GM21723 (cell line): Measurements from ENCODE around the gene HMG20A.
A peak's percentile ranks its signal among the peaks of the same experiment; 100 is the strongest.

Source experiments
- ATAC-seq: cut with Tn5 transposase; IDR thresholded peaks from one replicate; pipeline ENCODE4 v1.9.1; 2021; ENCODE audit warnings: mild to moderate bottlenecking, moderate library complexity; ENCODE audit not compliant: unreplicated experiment

HMG20A gene

DNA sequence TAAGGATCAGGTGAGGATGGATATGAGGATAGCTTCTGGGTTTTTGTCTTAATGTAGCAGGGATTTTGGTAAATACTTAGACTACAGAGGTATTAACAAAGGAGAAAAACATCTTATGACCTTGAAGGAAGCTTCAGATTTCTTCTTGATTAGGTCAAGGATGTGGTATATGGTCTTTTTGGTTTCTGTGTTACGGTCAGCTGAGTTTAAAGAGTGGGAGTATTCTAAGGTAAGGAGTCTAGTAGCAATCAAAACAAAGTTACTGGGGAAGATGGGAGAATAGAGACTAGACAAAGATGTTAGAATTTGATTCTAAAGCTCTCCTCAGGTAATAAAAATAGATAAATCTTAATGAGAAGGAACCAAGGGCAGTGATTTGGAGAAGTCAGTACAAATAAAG is 6.2 kb downstream of the HMG20A start:
- ATAC-seq, result no peak

DNA sequence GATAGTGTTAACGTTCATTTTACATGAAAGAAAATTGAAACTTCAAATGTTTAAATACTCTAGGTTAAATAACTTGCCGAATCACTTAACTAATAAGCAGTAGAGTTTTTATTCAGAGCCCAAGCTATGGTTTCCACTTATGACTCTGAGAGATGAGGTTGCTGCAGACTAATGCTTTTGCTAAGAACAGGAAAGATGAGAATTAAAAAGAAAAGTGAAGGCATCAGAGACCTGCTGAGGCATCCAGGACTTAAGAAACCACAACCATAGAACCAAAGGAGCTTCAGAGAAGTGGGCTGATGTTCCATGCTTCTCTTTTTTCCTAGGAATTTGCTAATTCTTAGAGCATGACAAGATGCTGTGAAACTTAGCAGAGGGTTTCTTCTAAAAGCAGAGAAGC is 9.5 kb downstream of the HMG20A start:
- no peak for ATAC-seq

DNA sequence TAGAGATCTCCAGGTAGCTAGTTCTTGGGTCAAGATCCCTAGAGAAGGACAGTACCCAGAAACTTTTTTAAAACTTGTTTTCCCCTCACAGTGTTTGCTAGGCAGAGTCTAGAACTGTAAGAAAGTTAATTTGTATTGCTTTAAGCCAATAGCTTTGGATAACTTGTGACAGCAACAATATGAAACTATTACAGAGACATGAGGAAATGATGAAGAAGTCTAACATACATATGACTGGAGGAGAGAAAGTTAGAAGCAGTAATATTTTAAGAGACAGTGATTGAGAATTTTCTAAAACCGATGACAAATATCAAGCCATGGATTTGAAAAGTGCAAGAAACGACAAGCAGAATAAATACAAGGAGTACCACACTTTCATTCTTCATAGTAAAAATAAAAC is 10.0 kb downstream of the HMG20A start:
- no peak for ATAC-seq

DNA sequence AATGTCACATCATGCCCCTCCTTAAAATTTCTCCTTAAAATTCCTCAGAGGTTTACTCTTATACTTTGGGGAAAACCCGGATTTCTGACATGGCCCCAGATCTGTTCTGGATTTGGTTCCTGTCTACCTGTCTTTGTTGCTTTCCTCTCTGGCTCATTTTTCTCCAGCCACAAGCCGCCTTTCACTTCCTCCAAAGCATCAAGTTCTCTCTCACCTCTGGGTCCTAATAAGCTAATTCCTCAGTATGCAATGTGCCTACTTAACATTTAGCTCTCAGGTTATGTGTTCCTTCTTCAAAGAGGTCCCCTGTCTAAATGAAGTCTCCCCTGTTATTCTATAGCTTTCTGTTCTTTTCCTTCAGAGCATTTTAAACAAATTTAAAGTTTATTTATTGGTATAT is 16.1 kb downstream of the HMG20A start:
- ATAC-seq, result no peak

DNA sequence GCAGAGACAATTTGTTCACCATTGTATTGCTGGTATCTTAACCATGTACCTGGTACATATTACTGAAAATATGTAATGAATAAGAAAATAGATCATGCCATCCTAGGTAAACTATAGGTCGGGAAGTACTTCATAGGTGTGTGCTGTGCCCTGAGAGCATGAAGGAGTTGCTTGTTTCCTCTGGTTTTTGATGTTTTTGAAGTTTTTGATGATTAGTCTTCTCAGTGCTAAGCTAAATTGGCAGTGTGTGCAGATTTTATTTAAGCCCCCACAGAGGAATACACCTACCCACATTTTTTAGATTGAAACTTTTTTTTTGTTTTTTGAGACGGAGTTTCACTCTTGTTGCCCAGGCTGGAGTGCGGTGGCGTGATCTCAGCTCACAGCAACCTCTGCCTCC is 16.6 kb downstream of the HMG20A start:
- no peak for ATAC-seq

DNA sequence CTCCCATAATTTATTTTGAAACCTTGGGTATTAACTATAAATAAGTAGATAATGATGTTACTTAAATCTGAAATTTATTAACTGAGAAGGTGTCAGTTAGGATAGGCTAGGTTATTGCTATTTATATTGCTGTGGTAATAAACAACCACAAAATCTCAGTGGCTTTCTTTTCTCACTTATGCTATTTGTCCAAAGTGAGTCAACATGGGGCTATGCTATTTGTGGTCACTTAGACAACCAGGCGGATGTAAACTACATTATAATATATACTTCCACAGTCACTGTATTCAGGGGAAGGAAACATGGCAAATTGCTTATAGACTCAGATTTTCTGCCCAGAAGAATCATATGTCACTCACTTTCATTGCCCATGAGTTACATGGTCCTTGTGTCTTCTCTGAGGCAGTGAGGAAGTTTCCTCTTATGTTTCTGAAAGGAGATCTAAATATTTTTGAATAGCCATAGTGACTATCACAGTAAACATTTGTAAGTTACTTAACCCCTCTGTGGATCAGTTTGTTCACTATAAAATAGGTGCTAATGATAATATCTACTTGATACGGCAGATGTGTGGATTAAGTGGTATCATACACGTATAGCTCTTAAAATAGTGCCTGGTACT is 19.8 kb downstream of the HMG20A start:
- ATAC-seq, result peak; percentile 91

DNA sequence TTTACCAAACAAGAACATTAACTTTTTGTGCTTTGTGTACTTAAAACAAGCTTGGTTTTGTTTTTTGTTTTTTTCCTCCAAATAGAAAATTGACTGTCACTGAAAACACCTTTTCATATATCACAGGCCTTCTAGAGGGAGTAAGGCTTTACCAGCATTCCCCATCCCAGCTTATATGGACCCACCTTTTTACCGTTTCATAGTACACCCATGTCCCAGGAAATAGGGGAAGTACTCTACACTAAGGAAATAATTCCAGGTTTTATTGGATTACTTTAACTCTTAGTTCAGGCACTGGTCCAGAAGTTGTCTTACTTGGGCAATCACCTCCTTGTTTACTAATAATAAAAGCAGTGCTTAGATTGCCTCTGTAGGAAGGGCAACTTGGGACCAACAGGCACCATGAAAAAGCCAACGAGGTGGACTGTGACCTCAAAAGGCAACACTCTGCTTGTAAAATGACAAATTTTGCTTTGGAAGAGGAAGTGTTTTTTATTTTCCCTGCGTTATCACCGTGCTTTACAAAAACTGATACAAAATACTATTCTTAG is 26.2 kb downstream of the HMG20A start:
- no peak for ATAC-seq

DNA sequence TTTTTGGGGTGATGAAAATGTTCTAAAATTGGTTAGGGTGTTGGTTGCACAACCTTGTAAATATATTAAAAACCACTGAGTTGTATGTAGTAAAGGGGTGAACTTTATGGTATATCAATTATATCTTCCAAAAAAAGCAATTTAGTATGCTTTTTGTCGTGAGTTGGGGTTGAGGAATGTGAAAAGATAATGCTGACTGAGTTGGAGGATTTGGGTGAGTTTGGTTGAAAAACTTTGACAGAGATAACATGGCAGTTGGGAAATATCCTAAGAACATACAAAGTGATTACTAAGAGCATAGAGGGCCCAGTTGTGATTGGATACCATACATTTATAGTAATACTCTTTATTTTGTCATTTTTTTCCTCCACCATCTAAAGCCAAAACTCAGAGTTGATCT is 33.6 kb downstream of the HMG20A start:
- no peak for ATAC-seq

DNA sequence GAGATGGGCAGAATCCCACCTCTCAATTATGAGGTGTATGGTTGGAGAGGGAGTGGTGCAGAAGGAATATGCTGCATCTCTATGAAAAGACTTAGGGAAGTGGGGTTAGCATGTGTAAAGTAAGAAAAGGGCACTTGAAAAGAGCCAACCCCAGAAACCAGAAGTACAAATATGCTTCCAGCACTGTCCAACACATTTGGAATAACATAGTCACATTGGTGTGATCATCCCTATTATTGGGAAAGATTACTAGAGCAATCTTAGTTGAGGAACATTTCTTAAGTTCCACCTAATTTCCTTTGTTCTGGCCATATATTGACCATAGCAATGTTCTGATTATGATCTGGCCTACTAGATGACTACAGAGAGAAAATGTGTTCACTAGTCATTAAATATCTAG is 34.3 kb downstream of the HMG20A start:
- ATAC-seq, result no peak

DNA sequence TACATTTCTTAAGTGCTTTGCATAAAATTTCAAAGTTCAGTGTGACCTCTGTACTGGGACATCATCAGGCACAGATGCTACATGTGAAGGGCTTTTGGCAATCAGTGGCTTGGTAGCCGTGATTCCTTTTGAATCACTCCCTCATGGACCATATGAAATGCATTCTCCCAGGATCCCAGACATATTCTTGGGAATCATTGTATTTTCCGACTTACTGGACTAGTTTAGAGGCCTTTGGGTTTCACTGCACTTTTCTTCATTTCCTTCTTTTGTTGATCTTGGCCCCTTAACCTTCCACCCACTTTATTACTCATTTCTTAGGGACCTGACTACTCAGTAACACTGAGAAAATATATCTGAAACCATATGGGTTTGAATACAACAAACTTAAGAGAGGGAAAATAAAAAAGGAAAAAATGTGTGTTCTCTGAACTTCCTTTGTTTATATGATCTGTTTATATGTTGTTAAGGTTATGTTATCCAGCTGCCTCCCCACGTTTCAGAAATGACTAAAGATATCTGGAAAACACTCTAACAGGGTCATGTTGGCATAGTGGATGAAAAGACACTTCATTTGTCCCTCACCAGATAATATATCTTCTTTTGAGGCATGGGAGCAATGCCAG is 35.1 kb downstream of the HMG20A start:
- no peak for ATAC-seq

DNA sequence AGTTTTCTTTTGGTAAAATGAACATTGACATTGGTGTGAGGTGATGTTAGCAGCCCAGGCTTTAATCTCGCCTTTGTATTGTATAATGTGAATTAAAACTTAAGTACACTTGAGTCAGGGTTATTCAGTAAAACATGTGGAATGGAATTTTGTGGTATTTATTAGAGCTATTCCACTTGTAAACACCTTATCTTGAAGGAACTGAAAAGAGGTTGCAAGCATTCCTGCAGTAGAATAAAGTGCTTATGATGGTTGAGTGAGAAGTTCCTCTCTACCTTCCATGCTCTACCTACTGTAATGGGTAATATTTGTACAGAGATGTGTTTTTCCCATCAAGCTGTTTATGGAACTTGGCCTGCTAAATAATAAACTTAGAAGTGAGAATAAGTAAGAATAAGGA is 36.1 kb downstream of the HMG20A start:
- no peak for ATAC-seq

DNA sequence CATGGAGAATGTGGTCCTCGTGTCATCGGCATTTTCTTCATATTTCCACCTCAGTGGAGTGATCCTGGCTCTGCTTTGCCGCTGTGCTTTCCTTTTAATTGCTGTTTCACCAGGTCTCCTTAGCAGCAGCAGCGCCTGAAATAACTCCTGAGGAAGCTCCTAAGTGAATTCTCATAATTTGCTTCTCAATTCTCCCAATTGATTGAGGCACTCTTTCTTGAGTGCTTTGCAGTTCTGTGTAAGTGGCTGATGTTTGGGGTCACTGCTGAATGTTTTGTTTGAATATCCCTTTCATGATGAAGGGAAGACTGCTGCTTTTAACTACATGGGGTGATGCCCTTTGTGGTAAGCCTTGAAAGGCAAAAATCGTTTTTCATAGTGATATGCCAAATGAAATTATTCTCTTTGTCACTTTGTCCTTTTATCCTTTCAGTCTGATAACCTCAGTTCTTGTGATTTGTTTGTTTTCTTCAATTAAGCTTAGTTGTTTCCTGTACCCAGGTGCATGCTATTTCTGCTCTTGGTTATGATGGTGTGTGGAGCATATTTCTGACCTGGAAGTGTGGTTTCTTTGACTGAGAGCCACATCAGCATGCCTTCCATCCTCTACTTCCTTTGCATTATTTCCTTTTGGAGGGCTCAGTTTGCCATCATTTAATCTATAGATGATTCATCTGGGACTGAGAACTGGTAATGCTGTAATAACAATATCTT is 36.7 kb downstream of the HMG20A start:
- ATAC-seq, result no peak

DNA sequence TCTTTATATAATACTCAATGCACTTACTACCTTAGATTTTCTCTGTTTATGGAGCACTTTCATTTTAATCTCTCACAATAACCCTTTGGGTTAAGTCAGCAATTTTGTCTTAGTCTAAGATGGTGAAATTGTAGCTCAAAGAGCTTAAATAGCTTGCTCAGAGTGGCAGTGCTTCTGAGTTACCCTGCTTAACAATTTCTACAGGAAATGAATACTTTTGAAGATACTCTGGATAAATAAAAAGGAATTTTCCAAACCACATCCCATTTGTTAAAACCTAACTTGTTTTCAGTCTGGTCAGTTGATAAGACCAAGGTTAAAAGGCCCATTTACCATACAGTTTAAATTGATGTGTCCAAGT is 37.2 kb downstream of the HMG20A start:
- ATAC-seq, result no peak

DNA sequence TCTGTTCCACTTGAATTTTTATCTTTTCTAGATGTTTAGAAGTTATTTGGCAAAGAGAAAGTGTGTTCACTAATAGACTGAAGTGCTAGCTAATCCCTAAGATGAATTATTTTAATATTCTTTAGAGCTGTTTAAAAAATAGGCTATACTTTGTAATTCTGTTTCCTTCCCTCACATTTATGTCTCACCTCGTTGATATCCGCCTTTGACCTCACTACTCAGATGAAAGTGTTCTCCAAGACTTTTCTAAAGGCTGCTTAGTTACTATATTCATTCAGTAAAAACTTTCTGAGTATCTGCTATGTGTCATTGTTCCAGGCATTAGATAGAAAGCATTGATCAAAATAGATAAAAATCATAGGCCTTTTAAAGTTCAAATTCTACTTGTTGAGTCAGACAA is 38.3 kb downstream of the HMG20A start:
- no peak for ATAC-seq

DNA sequence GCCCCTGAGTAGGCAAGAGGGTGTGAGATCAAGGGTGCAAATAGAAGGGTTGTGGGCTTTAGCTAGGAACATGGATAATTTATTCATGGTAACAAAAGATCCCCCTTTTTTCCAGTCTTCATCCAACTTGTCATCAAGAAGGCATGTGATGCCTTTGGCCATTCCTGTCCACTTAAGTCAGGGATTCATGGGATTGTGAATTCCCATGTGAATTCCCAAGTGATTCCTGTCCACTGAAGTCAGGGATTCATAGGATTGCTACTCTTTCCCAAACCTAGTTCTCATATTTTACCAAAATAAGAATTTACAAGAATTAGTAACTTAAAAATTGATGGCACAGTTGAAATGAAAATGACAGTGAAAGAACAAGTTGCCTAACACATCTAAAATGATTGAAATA is 40.8 kb downstream of the HMG20A start:
- no peak for ATAC-seq

DNA sequence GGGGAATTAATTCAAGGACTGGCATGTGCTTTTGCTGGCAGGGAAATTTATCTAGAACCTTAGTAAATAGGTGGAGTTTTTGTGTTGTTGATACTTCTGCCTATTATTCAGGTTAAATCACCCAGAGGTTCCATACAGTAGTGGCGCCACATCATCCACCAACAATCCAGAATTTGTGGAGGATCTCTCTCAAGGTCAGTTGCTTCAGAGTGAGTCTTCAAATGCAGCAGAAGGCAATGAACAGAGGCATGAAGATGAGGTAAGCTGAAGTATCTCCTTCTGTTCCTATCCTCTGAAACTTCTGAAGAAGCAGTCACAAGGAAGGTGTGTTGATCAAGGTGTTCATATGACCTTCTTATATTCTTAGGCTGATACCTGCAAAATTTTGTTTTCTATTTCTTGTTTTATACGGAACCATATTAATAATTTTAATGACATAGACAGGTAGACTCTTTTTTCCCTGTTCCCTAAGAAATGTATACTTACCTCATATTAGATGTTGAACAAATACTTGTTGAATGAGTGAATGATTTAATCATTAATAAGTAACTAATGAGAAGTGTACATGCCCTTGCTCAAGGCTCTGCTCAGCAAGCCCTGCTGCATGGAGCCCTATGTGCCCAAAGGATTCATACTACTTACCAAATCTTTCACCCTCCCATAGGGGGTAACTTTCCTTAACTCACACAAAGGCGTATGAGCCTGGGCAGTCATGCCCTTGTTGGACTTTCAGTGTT is 43.6 kb downstream of the HMG20A start:
- no peak for ATAC-seq

DNA sequence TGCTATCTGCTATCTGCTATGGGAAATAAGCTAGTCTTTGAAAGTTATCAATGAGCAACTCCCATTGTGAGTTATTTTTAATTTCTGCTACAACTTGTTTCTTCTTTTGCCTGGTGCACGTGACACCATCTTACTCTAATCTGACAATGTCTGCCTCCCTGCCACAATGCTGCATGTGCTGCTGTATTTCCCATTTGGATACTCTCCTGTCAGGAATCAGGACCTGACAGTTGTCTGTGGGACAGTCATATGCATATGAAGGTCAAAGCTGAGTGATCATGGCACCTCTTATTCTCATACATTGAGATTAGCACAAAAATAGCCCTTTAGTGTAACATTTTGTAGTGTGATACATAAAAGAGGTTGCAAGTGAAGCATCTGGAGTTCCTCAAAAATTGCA is 45.8 kb downstream of the HMG20A start:
- ATAC-seq, result no peak

DNA sequence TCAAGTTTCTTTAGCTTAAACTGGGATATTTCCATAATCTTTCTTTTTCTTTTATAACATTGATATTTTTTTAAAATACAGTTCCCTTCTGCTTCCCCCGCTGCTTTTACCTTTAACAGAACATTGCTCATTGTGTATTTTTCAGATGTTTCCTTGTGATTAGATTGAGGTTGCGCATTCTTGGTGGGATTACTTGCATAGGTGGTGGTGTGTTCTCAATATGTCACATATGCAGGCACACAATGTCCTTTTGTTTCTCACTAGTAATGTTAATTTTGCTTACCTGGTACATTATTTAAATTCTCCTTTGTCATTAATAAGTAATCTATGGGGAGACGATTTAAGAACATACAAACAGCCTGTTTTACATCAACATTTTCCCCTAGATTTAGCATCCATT is 48.2 kb downstream of the HMG20A start:
- no peak for ATAC-seq

DNA sequence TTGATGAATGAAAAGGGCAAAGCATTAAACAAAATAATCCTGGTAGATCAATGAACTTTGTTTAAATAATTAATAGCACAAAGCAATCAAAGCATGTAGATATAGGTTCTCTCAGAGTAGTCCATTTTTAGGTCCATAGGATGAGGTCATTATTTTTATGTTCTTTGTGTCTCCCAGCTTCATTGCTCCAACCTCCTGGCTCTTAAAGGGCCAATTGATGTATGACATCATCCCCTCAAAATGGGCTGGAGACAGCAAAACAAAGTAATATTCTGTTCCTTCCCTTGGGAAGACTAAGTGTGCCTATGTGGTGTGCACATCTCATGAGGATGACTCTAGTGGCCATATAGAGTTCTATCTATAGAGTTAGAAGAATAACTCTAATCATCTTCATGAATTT is 49.5 kb downstream of the HMG20A start:
- no peak for ATAC-seq

DNA sequence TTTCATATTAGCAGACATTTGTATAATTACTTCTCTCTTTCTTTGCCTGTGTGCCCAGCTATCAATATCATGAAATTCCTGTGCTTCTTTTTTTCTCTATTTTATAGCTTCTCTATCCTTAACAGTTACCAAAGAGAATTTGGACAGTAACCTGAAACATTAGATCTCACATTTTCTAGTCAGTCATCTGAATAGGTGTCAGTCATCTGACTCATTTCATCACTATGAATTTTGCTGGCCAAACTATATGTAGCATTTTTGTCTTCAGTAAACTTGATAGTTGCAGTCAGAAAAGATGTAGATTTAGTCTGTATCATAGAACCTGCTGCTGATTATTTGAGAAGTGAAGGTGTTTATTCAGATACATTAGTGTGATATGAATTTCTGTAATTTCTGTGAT is 52.6 kb downstream of the HMG20A start:
- no peak for ATAC-seq

DNA sequence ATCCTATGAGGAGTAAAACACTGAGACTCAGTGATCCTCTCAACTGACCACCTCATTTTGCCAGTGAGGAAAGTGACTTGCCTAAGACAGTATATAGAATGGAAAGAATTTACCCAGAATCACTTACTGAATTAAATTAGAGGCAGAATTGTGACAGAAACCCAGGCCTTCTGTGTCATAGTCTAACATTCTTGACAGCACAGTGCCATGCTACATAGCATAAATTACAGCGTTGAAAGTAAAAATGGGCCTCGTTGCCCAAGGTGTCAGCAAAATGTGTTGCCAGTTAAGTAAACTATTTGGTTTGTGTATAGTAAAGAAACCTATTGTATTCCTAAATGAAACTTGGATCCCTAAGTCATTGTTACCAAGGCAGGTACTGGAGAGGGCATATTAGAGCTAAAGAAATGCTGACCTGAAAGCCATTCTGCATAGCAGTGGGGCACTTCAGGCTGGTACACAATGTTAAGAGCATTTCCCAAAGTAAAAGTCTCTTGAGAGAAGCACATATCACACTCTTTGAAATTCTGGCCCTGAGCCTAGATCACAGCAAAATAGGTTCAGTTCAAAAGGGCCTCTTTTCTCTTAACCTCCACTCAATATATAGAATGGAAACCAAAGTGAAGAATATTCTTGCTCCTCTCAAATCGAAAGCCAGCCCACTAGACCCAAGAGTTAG is 53.8 kb downstream of the HMG20A start:
- no peak for ATAC-seq
